ENCODE measurements around the gene BCKDHB.

BCKDHB gene

DNA sequence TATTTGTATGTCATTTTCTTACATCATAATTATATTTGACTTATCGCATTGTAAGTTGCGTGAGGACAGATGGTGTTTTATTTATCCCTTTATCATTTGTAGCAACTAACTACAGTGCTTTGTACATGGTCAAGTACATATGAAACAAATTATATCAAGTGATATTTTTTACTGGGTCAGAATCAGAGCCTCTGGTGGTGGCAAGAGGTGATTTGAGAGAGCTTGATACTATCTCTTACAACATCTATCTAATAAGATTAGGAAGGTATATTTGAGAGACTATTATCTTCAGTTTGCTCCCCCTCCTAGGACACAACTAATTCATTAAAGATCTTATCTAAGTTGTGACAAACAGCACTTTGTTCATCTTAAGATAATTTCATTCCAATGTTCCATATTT, 47.7 kb downstream of the BCKDHB start:
- no peak for FAIRE-seq

DNA sequence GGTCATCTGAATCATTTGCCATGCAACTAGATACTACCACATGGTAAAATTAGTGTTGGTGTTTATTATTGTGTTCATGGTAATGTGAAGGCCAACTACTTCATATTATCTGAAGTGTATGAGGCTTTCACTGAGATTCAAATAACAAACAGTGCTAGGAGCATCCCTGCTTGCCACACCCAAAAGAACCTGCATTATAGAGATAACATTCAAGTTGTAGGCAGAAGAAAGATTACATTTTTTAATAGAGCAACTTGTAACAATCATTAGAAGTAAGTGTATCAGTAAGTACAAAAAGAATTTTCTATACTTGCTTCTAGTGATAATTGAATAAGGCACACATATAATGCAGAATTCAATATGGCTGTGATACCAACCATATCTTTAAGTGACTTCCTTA, 49.8 kb downstream of the BCKDHB start:
- FAIRE-seq = no peak

DNA sequence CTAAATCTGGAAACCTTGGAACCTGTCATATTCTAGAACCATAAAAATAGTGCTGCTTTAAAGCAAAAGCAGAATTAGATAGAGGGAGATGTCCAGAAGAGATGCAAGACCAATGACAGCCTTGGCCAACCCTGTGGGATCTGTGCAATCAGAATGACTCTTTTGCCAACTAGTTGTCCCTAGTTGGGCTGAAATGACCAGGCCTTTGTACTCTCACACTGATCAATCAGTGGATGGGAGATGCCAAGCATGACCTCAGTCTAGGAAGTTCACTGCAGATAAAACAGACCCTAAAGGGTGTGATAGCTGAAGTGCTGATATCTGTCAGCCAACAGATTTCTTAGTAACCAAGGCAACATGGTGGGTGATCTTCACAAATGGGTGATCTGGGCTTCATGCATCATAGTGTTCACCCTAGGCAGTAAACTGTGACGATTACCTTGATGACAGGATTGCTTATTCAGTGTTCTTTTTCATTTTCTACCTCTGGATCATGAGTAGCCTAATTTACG, 52.1 kb downstream of the BCKDHB start:
- FAIRE-seq = no peak

DNA sequence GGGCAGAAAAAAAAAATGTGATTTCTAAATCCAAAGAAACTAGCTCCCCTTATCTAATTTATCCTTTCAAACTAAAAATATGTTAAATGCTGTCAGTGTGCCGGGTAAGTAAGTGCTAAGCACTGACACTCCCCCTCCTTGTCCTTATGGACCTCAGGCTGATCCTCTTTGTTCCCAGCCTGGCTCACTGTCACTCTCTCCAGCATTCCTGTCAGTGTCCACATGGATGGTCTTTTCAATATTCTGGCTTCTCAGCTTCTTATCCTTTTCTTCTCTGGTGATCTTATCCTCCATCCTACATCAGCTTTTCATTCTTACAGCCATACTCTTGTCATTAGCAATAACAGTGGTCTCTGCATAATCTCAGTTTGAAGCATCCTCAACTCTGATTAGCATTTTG, 55.0 kb downstream of the BCKDHB start:
- FAIRE-seq = no peak

DNA sequence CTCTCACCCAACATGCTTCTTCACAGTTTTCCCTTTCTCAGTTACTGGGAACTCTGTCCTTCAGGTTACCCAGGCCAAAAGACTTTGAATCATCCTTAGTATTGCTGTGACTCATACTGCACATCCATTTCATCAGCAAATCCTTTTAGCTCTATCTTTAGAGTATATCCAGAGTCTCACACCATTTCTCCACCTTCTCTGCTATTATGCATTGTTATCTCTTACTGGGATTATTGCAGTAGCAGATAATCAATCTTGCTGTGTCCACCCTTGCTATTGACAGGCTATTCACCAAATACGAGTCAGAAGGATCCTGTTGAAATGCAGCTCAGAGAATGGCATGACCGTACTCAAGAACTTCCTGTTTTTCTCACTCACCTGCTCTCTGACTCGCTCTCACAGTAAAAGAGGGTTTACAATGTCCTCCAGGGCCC, 57.3 kb downstream of the BCKDHB start:
- FAIRE-seq = no peak

DNA sequence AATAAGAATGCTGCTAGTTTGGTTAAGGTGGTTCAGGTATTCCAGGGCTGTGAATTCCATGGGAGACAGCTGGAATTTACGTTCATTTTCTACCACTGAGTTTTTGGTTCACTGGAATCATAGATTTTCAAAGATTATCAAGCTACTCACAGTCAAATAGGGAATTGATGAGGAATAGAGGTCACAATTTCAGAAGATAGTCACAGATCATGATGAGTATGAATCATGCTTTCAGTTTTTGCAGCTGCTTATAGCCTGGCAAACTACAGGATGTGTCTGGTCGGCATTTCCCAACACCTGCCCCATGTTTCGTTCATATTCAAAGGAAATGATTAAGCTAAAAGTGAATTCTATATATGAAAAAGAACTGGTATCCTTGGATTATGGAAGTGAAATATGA, 58.7 kb downstream of the BCKDHB start:
- no peak for FAIRE-seq

DNA sequence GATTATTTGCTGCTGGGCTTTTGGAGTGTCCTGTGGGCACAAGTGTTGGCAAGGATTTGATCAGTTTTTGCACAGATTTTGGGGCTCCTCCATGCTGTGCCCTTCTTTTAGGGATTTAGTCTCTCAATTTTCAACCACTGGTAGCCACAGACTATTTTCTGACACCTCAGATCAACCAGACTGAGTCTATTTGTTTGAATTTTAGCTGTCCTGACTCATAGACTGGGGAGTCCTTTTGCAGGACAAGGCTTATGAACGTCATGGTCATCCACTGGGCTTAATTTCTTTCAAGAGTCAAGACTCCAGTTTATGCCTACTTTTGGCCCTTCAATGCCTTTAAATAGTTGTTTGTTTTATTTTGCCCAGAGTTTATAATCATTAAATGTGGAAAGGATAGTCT, 59.3 kb downstream of the BCKDHB start:
- FAIRE-seq = no peak

DNA sequence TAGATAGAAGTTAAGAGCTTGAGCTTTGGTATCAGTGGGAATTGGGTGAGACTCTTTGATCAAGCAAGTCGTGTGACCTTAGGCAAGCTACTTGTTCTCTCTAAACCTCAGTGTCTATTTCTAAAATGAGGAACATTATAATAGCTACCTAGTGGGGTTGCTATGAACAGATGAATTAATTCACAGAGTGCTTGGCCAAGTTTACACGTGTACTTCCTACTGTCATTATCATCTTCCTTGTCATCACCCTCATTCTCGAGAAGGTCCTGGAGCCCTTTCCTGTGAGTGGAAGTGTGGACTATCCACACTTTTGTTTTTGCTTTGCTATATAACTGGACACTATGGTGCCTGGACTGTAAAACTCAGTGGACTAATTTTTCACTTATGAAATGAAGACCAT, 64.0 kb downstream of the BCKDHB start:
- no peak for FAIRE-seq

DNA sequence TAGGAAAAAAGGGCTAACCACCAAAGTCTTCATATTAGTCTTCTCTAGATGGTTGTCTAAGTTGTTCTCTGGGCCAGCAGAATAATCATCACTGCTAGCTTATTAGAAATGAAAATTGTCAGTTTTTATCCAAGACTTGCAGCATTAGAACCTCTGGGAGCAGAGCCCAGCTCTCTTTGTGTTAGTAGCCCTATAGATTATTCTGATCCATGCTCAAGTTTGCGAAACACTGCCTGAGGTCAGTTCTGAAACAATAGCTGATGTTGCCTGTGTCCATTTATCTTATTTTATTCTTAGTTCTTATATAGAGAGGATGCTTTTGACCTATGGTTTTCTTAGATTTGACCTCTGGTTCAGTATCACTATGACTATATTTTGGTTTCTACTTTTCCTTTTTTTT, 66.9 kb downstream of the BCKDHB start:
- no peak for FAIRE-seq

DNA sequence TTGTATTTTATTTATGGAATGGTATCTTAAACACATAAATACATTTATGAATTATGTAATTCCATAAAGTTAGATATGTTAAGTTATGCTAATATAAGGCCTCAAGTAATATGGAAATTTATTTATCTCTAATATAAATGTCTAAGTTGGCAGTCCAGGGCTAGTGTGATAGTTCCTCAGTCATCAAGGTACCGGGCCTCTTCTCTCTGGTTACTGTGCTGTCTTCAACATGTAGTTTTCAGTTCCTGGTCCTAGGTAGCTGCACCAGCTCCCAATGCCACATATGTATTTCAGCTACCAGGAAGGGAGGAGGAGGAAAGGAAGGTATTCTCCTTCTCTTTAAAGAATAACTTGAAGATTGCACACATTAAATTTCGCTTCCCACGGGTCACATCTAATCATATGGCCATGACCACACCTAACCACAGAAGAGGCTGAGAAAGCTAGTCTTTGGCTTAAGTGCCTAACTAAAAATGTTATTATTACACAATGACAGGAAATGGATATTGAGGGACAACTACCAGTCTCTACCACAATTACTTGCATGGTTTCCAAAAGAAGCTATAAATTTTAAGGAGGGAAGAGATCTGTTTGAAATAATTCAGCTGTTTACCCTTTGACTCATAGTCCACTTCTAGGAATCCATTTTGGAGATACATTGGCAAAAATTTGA, 68.6 kb downstream of the BCKDHB start:
- no peak for FAIRE-seq

DNA sequence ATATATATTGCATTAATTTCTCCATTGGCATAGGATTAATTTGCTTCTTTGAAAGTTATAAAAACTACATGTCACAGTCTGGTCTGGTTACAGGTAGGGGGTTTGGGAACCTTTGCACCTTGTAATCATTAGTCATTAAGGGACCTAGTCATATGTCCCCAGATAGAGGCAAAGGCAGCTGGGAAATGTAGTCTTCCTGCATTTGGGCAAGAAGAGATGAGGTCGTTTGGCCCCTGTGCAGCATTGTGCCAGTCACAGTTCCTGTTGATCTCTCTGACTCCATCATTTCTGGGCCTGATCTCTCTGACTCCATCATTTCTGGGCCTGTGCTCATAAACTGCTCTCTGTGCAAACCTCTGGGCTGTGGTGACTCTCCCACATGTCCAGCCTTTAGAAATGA, 73.2 kb downstream of the BCKDHB start:
- FAIRE-seq = no peak

DNA sequence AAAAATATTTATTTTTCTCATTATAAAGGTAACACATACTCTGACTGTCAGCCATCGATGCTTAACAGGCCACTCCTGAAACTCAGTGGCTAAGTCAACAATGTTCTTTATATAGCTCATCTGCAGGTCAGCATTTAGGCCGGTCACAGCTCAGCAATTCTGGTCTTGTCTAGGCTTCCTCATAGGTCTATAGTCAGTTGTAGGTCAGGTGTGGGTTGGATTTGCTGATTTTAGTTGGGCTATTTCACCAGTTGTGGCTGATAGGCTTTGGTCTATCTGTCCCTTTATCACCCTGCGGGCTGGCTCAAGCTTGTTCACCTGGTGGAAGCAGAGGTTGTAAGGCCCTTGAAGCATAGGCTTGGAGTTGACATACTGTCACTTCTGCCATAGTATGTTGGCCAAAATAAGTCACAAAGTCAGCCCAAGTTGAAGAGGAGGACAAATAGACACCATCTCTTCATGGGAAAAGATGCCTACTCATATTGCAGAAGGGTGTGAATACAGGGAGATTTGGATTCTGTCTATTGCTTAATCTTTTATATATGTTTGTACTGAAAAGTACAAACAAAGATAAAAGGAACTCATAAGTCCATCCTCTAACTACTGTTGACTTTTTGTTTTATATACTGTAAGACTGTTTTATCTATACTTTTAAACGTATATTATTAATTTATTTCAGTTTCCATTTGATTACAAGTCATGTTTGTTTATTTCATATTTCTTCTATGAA, 75.0 kb downstream of the BCKDHB start:
- no peak for FAIRE-seq

DNA sequence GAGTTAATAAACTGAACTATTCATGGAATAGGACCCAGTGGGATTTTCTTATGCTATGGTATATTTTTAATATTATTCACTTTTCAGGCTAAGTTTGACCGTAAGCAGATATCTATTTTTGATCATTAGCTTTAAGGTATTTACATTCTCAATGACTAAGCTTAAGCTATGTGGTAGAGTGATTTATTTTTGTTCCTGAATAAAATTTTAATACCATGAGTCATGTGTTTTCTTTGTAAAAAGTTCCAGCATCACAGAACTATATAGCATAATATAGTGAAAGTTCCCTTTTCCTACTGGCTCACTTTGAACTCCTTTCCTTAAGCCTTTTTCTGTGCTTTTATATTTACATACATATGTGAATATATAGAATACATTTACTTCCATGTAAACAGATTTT, 75.8 kb downstream of the BCKDHB start:
- no peak for FAIRE-seq

DNA sequence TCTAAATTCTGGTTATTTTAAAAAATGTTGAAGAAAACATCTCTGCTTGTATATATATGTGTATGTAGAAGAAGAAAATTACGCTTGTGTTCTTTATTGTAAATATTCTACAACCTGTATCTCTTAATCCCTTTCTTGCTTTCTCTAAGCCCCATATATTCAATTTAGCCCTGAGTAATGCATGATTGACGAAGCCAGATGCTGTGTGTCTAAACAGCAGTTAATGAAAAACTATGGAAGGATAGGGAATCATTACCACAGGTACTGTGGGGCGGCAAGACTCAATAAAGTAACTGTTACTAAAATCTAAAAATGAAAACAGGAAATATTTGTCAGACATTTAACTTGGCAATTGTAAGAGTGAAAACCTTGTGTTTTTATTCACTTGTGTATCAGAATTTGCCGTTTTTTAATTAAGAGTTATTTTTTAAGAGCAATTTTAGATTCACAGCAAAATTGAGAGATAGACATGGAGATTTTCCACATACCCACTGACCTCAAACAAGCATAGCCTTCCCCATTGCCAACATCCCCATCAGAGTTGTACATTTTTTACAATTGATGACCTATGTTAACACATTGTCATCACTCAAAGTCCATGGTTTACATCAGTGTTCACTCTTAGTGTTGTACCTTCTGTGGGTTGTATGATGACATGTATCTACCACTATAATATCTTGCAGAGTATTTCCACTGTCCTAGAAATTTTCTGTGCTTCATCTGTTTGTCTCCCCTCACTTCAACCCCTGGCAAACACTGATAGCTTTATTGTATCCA, 76.7 kb downstream of the BCKDHB start:
- FAIRE-seq = no peak

DNA sequence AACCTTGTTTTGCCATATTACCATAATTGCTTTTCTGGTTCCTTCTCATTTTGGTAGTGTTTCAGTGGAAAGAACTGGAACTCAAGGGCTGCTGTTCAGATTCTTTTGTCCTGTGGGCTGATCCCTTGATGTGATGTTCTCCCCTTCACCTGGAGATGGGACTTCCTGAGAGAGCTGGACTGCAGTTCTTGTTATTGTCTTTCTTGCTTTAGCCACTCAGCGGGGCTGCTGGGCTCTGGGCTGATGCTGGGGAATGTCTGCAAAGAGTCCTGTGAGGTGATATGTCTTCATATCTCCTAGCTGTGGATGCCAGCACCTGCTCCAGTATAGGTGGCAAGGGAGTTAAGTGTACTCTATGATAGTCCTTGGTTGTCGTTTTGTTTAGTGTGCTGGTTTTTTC, 79.0 kb downstream of the BCKDHB start:
- no peak for FAIRE-seq

DNA sequence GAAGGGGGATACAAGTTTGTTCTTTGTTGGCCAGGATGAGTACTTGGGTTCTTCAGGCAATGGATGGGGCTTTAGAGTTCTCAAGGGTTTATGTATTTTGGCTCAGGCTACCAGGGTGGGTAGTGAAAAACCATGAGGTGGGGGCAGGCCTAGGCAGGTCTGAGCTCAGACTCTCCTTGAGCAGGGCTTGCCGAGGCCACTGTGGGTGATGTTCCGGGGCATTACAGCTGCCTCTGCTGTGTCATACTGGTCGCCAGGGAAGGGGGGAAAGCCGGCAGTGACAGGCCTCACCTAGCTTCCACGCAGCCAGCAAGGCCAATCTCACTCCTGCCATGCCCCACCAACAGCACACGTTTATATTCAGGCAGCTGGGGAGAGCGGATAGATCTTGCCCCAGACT, 79.6 kb downstream of the BCKDHB start:
- FAIRE-seq = no peak

DNA sequence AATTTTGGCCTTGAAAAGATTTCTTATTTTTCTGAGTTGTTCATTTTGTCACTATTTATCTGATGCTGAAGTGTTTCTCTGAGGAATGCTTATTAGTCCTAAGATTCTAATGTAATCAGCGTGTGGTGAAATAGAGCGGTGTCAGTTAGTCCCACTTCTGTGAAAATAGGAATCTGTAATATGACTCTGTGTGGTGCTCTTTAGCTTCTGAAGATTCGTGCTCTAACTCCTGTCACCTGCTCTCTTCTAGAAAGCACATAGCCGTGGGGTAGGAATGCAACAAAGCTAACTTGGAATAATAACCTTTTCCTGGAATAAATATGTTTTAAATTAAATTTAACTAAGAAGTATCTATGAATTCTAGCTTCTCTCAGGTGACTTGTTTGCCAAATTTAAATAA, 90.4 kb downstream of the BCKDHB start:
- no peak for FAIRE-seq

DNA sequence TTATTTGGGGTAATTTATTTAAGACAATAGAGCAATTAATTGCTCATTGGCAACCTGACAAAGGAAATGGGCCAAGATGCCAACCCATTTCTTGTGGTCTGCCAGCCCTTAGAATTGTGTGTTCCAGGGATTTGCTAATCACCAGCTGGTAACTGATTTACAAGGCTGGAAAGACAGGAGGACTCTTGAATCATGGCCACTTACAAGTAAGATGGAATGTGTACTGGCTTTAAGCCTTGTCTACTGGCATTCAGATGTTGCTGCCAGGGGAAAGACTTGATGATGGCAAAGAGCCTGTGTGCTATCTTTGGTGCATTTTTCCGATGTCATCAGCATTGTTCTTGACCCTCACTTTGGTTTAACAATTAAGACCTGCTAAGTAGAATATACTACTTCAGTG, 91.0 kb downstream of the BCKDHB start:
- no peak for FAIRE-seq

DNA sequence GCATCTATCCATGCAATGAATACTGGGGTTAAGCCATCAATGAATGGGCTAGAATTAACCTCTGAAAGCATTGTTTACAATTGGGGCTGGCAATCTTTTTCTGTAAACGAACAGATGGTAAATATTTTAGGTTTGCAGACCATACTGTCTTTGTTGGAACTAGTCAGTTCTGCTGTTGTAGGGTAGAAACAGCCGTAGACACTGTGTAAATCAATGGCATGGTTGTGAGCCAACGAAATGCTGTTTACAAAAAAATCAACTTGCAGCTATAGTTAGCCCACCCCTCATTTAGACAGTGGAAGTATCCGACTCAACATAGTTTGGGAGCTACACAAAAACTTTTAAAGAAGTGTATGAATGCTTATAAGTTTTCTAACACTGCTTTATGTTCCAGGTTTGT, 91.5 kb downstream of the BCKDHB start:
- FAIRE-seq = no peak

DNA sequence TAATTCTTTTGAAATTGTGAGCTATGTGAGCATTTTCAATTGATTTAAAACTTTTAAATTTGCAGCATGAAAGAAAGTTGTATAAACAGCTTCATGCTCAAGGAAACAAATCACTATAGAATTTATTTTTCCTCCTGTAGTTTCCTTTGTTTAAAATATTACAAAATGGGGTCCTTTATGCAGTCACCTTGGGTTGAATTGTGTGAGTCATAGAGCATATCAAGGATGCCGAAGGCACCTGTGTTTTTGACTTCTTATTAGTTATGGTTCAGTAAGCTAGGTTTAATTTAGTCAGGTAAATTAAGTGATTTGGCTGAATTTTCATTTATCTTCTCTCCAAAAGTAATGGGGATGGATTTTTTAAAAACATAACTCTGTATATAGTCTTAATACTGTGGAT, 96.8 kb downstream of the BCKDHB start:
- no peak for FAIRE-seq

DNA sequence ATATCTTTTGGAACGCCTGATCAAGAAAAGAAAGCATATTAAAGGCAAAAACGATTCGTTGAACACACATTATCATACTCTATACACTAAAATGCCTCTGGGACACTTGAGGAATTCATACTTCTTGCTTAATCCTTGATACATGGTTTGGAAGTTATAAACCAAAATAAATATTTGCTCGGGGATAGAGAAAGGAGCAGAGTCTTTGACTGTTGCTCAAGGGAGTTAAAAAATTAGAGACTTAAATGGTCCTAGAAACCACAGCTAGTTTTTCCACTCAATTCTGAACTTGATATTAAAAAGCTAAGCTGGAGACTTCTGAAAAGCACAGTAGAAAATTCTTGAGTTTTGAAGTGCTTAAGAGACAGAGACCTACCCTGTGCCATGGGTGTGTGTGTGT, 98.9 kb downstream of the BCKDHB start:
- FAIRE-seq = no peak

DNA sequence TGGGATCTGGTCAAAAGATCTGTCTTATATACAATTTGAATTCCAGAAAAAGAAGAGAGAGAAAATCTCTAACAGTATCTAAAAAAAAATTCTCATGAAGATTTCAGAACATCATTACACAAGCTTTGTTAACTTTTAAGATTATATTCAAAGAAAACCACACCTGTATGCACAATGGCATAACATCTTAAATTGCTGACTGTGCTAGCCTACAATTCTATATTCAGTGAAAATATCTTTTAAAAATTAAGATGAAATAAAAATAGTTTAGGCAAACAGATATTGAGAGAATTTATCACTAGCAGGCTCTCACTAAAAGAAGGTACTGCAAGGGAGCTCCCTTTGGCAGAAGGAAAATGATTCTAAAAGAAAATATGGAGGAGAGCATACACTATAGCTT, 100.3 kb downstream of the BCKDHB start:
- FAIRE-seq = no peak

DNA sequence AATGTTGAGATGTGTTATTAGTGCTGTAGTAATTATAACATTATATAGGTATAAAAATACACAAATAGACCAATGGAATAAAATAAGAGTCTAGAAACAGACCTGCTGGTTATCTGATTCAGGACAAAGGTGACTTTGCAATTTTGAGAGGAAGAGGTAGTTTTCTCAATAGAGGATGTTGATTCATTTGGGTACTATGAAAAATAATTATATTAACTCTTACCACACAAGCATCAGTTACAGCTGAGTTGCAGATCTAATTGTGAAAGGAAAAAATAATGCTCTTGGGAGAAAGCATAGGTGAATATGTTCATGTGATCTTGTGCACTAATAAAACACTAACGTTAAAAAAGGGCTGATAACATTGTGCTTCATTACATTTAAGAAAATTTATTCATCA, 103.0 kb downstream of the BCKDHB start:
- FAIRE-seq = no peak

DNA sequence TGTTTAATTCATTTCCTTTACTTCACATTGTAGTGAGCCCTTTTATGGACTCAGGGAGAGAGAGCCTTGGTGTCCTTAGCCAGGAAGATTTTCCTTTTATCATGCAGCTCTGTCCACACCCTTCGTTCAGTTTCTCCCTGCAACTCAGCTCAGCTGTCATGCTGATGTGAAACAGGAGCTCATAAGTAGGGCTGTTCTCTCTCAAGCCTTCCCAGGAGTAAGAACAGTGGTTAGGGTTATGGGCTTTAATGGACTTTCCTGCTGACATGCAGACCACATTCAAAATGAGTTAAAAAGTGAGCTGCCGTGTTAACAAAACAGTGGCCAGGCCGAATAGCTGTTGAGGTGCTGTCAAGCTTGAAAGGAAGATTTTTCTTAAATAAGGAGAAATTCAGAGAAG, 104.1 kb downstream of the BCKDHB start:
- FAIRE-seq = no peak

Measured in G401.6 (cell line).